IMR-90 (cell line): ENCODE results near the gene RIC3. TPM values are rescaled to one million over a fixed set of nuclear protein-coding genes. Genes with fewer than 3 reads are reported as not detected.

ENCODE experiments used
- ATAC-seq: fragments of 200-7000 bp; cut with Tn5 transposase; 2 replicates; pipeline ENCODE4 v1.9.1; 2020; ENCODE audit warnings: low read depth, mild to moderate bottlenecking, moderate library complexity
- BruUV-seq: library from RNA; stranded (reverse); fragments of 400-500 nt; replicated peaks from 2 replicates; lab custom pipeline; 2021; lab: Mats Ljungman, UMichigan
- CTCF ChIA-PET: fragments of 300-600 bp; formaldehyde crosslinking; extraction: SDS; loops from one replicate; lab custom pipeline; 2021; ENCODE audit warnings: antibody characterized with exemption; lab: Yijun Ruan, JAX
- POLR2A ChIA-PET: fragments of 300-600 bp; sonication (Branson Sonifier 250); formaldehyde crosslinking; loops from one replicate; lab custom pipeline; 2022; ENCODE audit warnings: antibody characterized with exemption; ENCODE audit not compliant: unreplicated experiment; lab: Charles Lee
- DNase-seq: peaks from one replicate; pipeline ENCODE4 v3.0.0; 2013
- H2AFZ ChIP-seq: replicated peaks from 2 replicates; pipeline ENCODE3; 2013; ENCODE audit warnings: low read length, mild to moderate bottlenecking; ENCODE audit not compliant: poor library complexity
- H2AK5ac ChIP-seq: 2 replicates; pipeline ENCODE4 v1.6.1; 2013; ENCODE audit warnings: low read depth, low read length, inconsistent platforms
- H2AK9ac ChIP-seq: replicated peaks from 2 replicates; pipeline ENCODE3; 2013; ENCODE audit warnings: mild to moderate bottlenecking, low read depth, low read length, moderate library complexity; ENCODE audit not compliant: poor library complexity
- H2BK120ac ChIP-seq: 2 replicates; pipeline ENCODE4 v1.6.1; 2013; ENCODE audit warnings: low read depth, low read length, inconsistent platforms
- H2BK15ac ChIP-seq: 3 replicates; pipeline ENCODE4 v1.6.1; 2013; ENCODE audit warnings: low read depth, low read length, inconsistent platforms
- H2BK20ac ChIP-seq: 2 replicates; pipeline ENCODE4 v1.6.1; 2013; ENCODE audit warnings: low read depth, mild to moderate bottlenecking, inconsistent platforms, low read length, moderate library complexity
- H2BK5ac ChIP-seq: 2 replicates; pipeline ENCODE4 v1.6.1; 2013; ENCODE audit warnings: mild to moderate bottlenecking, low read depth, low read length, inconsistent platforms; ENCODE audit not compliant: poor library complexity, severe bottlenecking
- H3K14ac ChIP-seq: replicated peaks from 2 replicates; pipeline ENCODE4 v1.6.1; 2013; ENCODE audit warnings: low read depth, low read length, inconsistent platforms
- H3K18ac ChIP-seq: 2 replicates; pipeline ENCODE4 v1.6.1; 2013; ENCODE audit warnings: low read depth, low read length, control low read depth
- H3K23ac ChIP-seq: 2 replicates; pipeline ENCODE4 v1.6.1; 2013; ENCODE audit warnings: low read depth, low read length, inconsistent platforms
- H3K27ac ChIP-seq: 2 replicates; pipeline ENCODE4 v1.5.1; 2013; ENCODE audit warnings: mild to moderate bottlenecking, control low read depth, low read length; ENCODE audit not compliant: insufficient read depth
- H3K27me3 ChIP-seq: 2 replicates; pipeline ENCODE4 v1.6.1; 2013; ENCODE audit warnings: low read length; ENCODE audit not compliant: control insufficient read depth, insufficient read depth
- H3K36me3 ChIP-seq: 2 replicates; pipeline ENCODE4 v1.6.1; 2013; ENCODE audit warnings: low read length, mixed read lengths; ENCODE audit not compliant: control insufficient read depth, insufficient read depth
- H3K4ac ChIP-seq: 2 replicates; pipeline ENCODE4 v1.6.1; 2013; ENCODE audit warnings: low read depth, low read length, inconsistent platforms
- H3K4me1 ChIP-seq: 2 replicates; pipeline ENCODE4 v1.6.1; 2013; ENCODE audit warnings: low read length, mixed read lengths; ENCODE audit not compliant: control insufficient read depth, insufficient read depth
- H3K4me2 ChIP-seq: 2 replicates; pipeline ENCODE4 v1.6.1; 2013; ENCODE audit warnings: low read depth, mild to moderate bottlenecking, control low read depth, low read length, moderate library complexity
- H3K4me3 ChIP-seq: 2 replicates; pipeline ENCODE4 v1.5.1; 2013; ENCODE audit warnings: low read depth, mild to moderate bottlenecking, control low read depth, low read length, moderate library complexity; ENCODE audit not compliant: insufficient read depth
- H3K56ac ChIP-seq: 2 replicates; pipeline ENCODE4 v1.6.1; 2013; ENCODE audit warnings: low read length, inconsistent platforms; ENCODE audit not compliant: insufficient read depth; ENCODE audit errors: extremely low read depth
- H3K79me1 ChIP-seq, 2 experiments: 2 replicates each; pipeline ENCODE4 v1.6.1; 2013; ENCODE audit warnings: low read length in 2 of 2, inconsistent platforms in 1 of 2, low read depth in 1 of 2
- H3K9ac ChIP-seq: 2 replicates; pipeline ENCODE4 v1.6.1; 2013; ENCODE audit warnings: low read depth, low read length, control low read depth
- H3K9me1 ChIP-seq: 2 replicates; pipeline ENCODE4 v1.6.1; 2013; ENCODE audit warnings: low read length, inconsistent platforms; ENCODE audit not compliant: insufficient read depth
- H3K9me3 ChIP-seq: 2 replicates; pipeline ENCODE4 v1.6.1; 2013; ENCODE audit warnings: low read length; ENCODE audit not compliant: control insufficient read depth, insufficient read depth
- H4K20me1 ChIP-seq: 2 replicates; pipeline ENCODE4 v1.6.1; 2013; ENCODE audit warnings: low read length, inconsistent platforms; ENCODE audit not compliant: insufficient read depth
- H4K5ac ChIP-seq: 2 replicates; pipeline ENCODE4 v1.6.1; 2013; ENCODE audit warnings: mild to moderate bottlenecking, low read depth, low read length, control low read depth
- H4K8ac ChIP-seq, 2 experiments: 2 replicates each; pipeline ENCODE4 v1.6.1; 2013; ENCODE audit warnings: low read depth in 2 of 2, low read length in 2 of 2, control low read depth in 1 of 2, inconsistent platforms in 1 of 2
- H4K91ac ChIP-seq: 2 replicates; pipeline ENCODE4 v1.6.1; 2013; ENCODE audit warnings: low read depth, low read length, inconsistent platforms; ENCODE audit not compliant: insufficient read depth
- BHLHE40 ChIP-seq: fragments of 150-350 bp; IDR thresholded peaks from 2 replicates; pipeline ENCODE4 v1.6.1; 2016; ENCODE audit warnings: mild to moderate bottlenecking, low read depth, low read length
- CHD1 ChIP-seq: IDR thresholded peaks from 2 replicates; pipeline ENCODE4 v1.6.1; 2012; ENCODE audit warnings: low read depth, low read length, improper control_type of control experiment
- CTCF ChIP-seq: conservative IDR thresholded peaks from 2 replicates; pipeline ENCODE4 v1.5.1; 2012; ENCODE audit warnings: mild to moderate bottlenecking, low read depth, low read length, improper control_type of control experiment
- FOS ChIP-seq: fragments of 150-350 bp; IDR thresholded peaks from 2 replicates; pipeline ENCODE4 v1.6.1; 2016; ENCODE audit warnings: low read depth, low read length
- MAFK ChIP-seq: IDR thresholded peaks from 2 replicates; pipeline ENCODE4 v1.6.1; 2012; ENCODE audit warnings: low read depth, low read length, improper control_type of control experiment
- MAZ ChIP-seq: IDR thresholded peaks from 2 replicates; pipeline ENCODE4 v1.6.1; 2012; ENCODE audit warnings: low read depth, mild to moderate bottlenecking, low read length, improper control_type of control experiment, moderate library complexity, borderline replicate concordance
- MXI1 ChIP-seq: IDR thresholded peaks from 2 replicates; pipeline ENCODE4 v1.6.1; 2012; ENCODE audit warnings: low read depth, mild to moderate bottlenecking, low read length, moderate library complexity, borderline replicate concordance
- POLR2A ChIP-seq: IDR thresholded peaks from 2 replicates; pipeline ENCODE4 v1.6.1; 2012; ENCODE audit warnings: mild to moderate bottlenecking, low read depth, low read length
- RAD21 ChIP-seq: IDR thresholded peaks from 2 replicates; pipeline ENCODE4 v1.6.1; 2012; ENCODE audit warnings: low read length, improper control_type of control experiment
- RFX5 ChIP-seq: IDR thresholded peaks from 2 replicates; pipeline ENCODE4 v1.8.0; 2012; ENCODE audit warnings: low read depth, mild to moderate bottlenecking, low read length, moderate library complexity
- SMC3 ChIP-seq: fragments of 150-350 bp; IDR thresholded peaks from 2 replicates; pipeline ENCODE4 v1.6.1; 2016; ENCODE audit warnings: low read depth, mild to moderate bottlenecking, antibody characterized with exemption, low read length, moderate library complexity
- WGBS, 2 experiments: methylation state at CpG; one replicate each; pipeline versions ENCODE4 v1.1.5 to v1.1.7; 2013; ENCODE audit warnings: missing lambda C conversion rate in 2 of 2; ENCODE audit not compliant: insufficient read length in 1 of 2; ENCODE audit errors: extremely low coverage in 2 of 2; 5-methylcytosine and 5-hydroxymethylcytosine counted together
- dilution Hi-C: fragments of 300-500 bp; cut with HindIII; formaldehyde crosslinking; loops from one replicate; pipeline ENCODE4 v1.14.3; 2018; ENCODE audit warnings: low sequenced_read_pairs; ENCODE audit not compliant: unreplicated experiment
- in situ Hi-C: fragments of 300-500 bp; cut with MboI; formaldehyde crosslinking; loops from 3 replicates; pipeline ENCODE4 v1.14.3; 2019; ENCODE audit warnings: low sequenced_read_pairs, inconsistent platforms, mixed read lengths
- intact Hi-C: fragments of 100-400 bp; cut with micrococcal nuclease; formaldehyde crosslinking; loops from 2 replicates; pipeline ENCODE4 v1.10.0; 2022
- polyA plus RNA-seq, 3 experiments: library from polyadenylated mRNA; depleted of rRNA; stranded (reverse); fragments of >200 nt; gene quantifications; 2 replicates each; pipeline ENCODE4 v1.2.3, GENCODE V29; 2012; ENCODE audit warnings: low replicate concordance in 1 of 3
- total RNA-seq: library from RNA; depleted of rRNA; stranded (reverse); fragments of >200 nt; gene quantifications from 2 replicates; pipeline ENCODE4 v1.2.3, GENCODE V29; 2012
- TF ChIP-seq, protein P1 (sequence below): fragments of 150-350 bp; IDR thresholded peaks from 2 replicates; pipeline ENCODE4 v1.6.1; 2017; ENCODE audit warnings: mild to moderate bottlenecking, antibody characterized with exemption, low read length, low read depth
- TF ChIP-seq, protein P2 (sequence below): fragments of 150-350 bp; IDR thresholded peaks from 2 replicates; pipeline ENCODE4 v1.6.1; 2016; ENCODE audit warnings: low read depth, mild to moderate bottlenecking, low read length, moderate library complexity, borderline replicate concordance

Gene RIC3
- total and polyA plus RNA-seq, 2 of the 4 experiments (the other 2 are of a cell fraction), result not detected

DNA sequence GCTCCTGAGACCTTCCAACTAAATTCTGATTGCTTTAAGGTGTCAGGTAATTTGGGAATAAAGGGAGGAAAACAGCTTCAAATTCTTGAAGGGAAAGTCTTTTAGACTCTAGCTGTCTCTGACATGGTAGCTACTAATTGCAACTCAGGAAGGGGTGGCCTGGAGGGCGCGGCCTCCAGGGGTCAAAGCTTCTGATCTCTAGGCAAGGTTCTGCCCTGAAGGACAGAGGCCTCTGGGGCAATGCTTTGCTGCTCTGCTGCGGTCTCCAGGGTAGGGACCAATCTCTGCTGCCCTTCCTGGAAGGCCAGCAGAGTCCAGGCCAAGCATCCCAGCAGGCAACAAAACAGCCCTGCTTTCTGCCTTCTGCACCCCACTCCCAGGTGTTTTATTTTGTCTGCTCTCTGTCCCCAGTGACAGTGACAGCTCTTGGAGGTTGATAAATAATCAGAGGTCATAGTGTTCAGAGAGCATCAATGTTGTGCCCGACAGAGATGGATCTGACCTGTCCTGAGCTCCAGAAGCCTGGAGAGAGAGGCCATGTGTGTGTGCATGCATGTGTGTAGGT lies 89.6 kb downstream of the RIC3 start:
- H4K91ac ChIP-seq, result no peak overlapping the region
- H3K27ac ChIP-seq, result no peak overlapping the region
- no peak overlapping the region for H4K5ac ChIP-seq
- 0 out of 2 replicates have a peak, but pooled peaks cover 13% of the 10 kb centered on the region for H4K20me1 ChIP-seq
- H3K9ac ChIP-seq, result no peak overlapping the region
- dilution Hi-C loops, result no loop called here
- H3K9me1 ChIP-seq, result peaks cover 5% of the 10 kb centered on the region; the same call in 1 of the 2 replicates
- no peak overlapping the region for H3K4me3 ChIP-seq
- no peak overlapping the region for H2AK9ac ChIP-seq
- no peak overlapping the region for H2BK15ac ChIP-seq
- H2BK5ac ChIP-seq, result no peak overlapping the region
- H2AFZ ChIP-seq, result no peak overlapping the region
- 88% methylated on average over 4 of the region's 4 CpGs; no CpG with 5 or more reads in 1 of the 2 experiments for WGBS, 2 experiments
- no peak overlapping the region for H3K23ac ChIP-seq
- in situ Hi-C loops, result loop anchor here (25.0 kb wide), 1 partner anchor 392 kb away; no protein-coding TSS in a partner anchor
- no TSS peak for BruUV-seq
- H3K18ac ChIP-seq, result no peak overlapping the region
- no peak overlapping the region for H2BK120ac ChIP-seq
- H3K14ac ChIP-seq, result no peak overlapping the region
- no peak for DNase-seq
- H3K27me3 ChIP-seq, result peaks cover 3% of the 10 kb centered on the region; the same call in 1 of the 2 replicates
- no peak for TF ChIP-seq BHLHE40
- TF ChIP-seq CHD1, result no peak
- no peak for TF ChIP-seq SMC3
- TF ChIP-seq RFX5, result no peak
- TF ChIP-seq MAFK, result no peak
- TF ChIP-seq, protein P1, sequence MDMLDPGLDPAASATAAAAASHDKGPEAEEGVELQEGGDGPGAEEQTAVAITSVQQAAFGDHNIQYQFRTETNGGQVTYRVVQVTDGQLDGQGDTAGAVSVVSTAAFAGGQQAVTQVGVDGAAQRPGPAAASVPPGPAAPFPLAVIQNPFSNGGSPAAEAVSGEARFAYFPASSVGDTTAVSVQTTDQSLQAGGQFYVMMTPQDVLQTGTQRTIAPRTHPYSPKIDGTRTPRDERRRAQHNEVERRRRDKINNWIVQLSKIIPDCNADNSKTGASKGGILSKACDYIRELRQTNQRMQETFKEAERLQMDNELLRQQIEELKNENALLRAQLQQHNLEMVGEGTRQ, result no peak
- TF ChIP-seq POLR2A, result no peak
- TF ChIP-seq, protein P2, sequence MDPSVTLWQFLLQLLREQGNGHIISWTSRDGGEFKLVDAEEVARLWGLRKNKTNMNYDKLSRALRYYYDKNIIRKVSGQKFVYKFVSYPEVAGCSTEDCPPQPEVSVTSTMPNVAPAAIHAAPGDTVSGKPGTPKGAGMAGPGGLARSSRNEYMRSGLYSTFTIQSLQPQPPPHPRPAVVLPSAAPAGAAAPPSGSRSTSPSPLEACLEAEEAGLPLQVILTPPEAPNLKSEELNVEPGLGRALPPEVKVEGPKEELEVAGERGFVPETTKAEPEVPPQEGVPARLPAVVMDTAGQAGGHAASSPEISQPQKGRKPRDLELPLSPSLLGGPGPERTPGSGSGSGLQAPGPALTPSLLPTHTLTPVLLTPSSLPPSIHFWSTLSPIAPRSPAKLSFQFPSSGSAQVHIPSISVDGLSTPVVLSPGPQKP, result no peak
- TF ChIP-seq MAZ, result no peak
- TF ChIP-seq RAD21, result no peak
- no peak for TF ChIP-seq FOS
- no peak for TF ChIP-seq MXI1
- TF ChIP-seq CTCF, result no peak
- no peak overlapping the region for H3K4ac ChIP-seq
- no peak for ATAC-seq
- no peak overlapping the region for H3K56ac ChIP-seq
- intact Hi-C loops, result no loop called here
- no peak overlapping the region for H2BK20ac ChIP-seq
- no peak overlapping the region for H4K8ac ChIP-seq
- H2AK5ac ChIP-seq, result no peak overlapping the region
- peaks cover 6% of the 10 kb centered on the region for H3K4me1 ChIP-seq
- no peaks in the 10 kb centered on the region for H3K9me3 ChIP-seq
- POLR2A ChIA-PET, result interaction anchor here (0.6 kb wide), 1 partner anchor 431 kb away, joined by 3 read pairs; no protein-coding TSS in a partner anchor
- peaks cover 0 to 23% of the 10 kb centered on the region in 2 experiments; a peak in 2 of 4 replicates for H3K79me1 ChIP-seq
- CTCF ChIA-PET, result interaction anchor here (0.9 to 1.3 kb wide), 2 partner anchors 17 to 73 kb away, joined by 3 read pairs; no protein-coding TSS in a partner anchor
- no peak overlapping the region for H3K4me2 ChIP-seq
- no peaks in the 10 kb centered on the region for H3K36me3 ChIP-seq
